GM21529 (cell line): ENCODE measurements around the gene KCNMA1.

Experiments
- ATAC-seq: cut with Tn5 transposase; IDR thresholded peaks from one replicate; pipeline ENCODE4 v1.9.1; 2021; ENCODE audit not compliant: unreplicated experiment

KCNMA1 gene

GRCh38 chr10:76944640-76945039 lies 693.0 kb downstream of the KCNMA1 start:
- ATAC-seq, result no peak

GRCh38 chr10:76942628-76943416 lies 694.8 kb downstream of the KCNMA1 start:
- ATAC-seq, result no peak

- no peak for ATAC-seq
Measured at GRCh38 chr10:76939933-76940468, 697.6 kb downstream of the KCNMA1 start.

- no peak for ATAC-seq
Measured at GRCh38 chr10:76937181-76937600, 700.4 kb downstream of the KCNMA1 start.

- no peak for ATAC-seq
Measured at GRCh38 chr10:76935941-76936613, 701.5 kb downstream of the KCNMA1 start.

- ATAC-seq, result no peak
Measured at GRCh38 chr10:76928565-76928964, 709.0 kb downstream of the KCNMA1 start.

- ATAC-seq, result no peak
Measured at GRCh38 chr10:76925636-76926405, 711.8 kb downstream of the KCNMA1 start.

- no peak for ATAC-seq
Measured at GRCh38 chr10:76922666-76923065, 714.9 kb downstream of the KCNMA1 start.

- ATAC-seq, result no peak
Measured at GRCh38 chr10:76921383-76922010, 716.1 kb downstream of the KCNMA1 start.

- ATAC-seq, result no peak
Measured at GRCh38 chr10:76920581-76920980, 717.0 kb downstream of the KCNMA1 start.

- ATAC-seq, result no peak
Measured at GRCh38 chr10:76918106-76918505, 719.5 kb downstream of the KCNMA1 start.

- ATAC-seq, result no peak
Measured at GRCh38 chr10:76917071-76917470, 720.5 kb downstream of the KCNMA1 start.

GRCh38 chr10:76916536-76916935 lies 721.1 kb downstream of the KCNMA1 start:
- no peak for ATAC-seq

GRCh38 chr10:76915316-76915715 lies 722.3 kb downstream of the KCNMA1 start:
- no peak for ATAC-seq

GRCh38 chr10:76911184-76911583 lies 726.4 kb downstream of the KCNMA1 start:
- ATAC-seq, result no peak

- ATAC-seq, result no peak
Measured at GRCh38 chr10:76910184-76910962, 727.2 kb downstream of the KCNMA1 start.

GRCh38 chr10:76906256-76906655 lies 731.4 kb downstream of the KCNMA1 start:
- ATAC-seq, result no peak

GRCh38 chr10:76905251-76905650 lies 732.4 kb downstream of the KCNMA1 start:
- no peak for ATAC-seq

- no peak for ATAC-seq
Measured at GRCh38 chr10:76903387-76903945, 734.1 kb downstream of the KCNMA1 start.

- ATAC-seq, result no peak
Measured at GRCh38 chr10:76902949-76903348, 734.7 kb downstream of the KCNMA1 start.
